Measurements from ENCODE around the gene PSTK. TPM values are rescaled to one million over a fixed set of nuclear protein-coding genes. Genes with fewer than 3 reads are reported as not detected.

The PSTK gene
- total and polyA plus RNA-seq, 2 of the 13 experiments (the other 11 are each of a cell fraction or from before 2014, with no cell fraction given) = 8.2 to 9.3 TPM

- TF ChIP-seq MTF2 (CRISPR knock-in tag; IDR thresholded peaks at IDR 0.05; ENCODE audit: borderline replicate concordance) = peak; percentile 20; the same call in 1 of the 2 replicates
- TF ChIP-seq, protein P1, sequence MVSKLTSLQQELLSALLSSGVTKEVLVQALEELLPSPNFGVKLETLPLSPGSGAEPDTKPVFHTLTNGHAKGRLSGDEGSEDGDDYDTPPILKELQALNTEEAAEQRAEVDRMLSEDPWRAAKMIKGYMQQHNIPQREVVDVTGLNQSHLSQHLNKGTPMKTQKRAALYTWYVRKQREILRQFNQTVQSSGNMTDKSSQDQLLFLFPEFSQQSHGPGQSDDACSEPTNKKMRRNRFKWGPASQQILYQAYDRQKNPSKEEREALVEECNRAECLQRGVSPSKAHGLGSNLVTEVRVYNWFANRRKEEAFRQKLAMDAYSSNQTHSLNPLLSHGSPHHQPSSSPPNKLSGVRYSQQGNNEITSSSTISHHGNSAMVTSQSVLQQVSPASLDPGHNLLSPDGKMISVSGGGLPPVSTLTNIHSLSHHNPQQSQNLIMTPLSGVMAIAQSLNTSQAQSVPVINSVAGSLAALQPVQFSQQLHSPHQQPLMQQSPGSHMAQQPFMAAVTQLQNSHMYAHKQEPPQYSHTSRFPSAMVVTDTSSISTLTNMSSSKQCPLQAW (CRISPR knock-in tag; IDR thresholded peaks at IDR 0.05) = peak; percentile 96
- TF ChIP-seq ZNF510 (CRISPR knock-in tag; IDR thresholded peaks at IDR 0.05; ENCODE audit: low read depth) = peak; percentile 95
- TF ChIP-seq FIP1L1 (IDR thresholded peaks at IDR 0.05; ENCODE audit: borderline replicate concordance, insufficient read depth, low read depth, low read length) = peak; percentile 72; the same call in 1 of the 2 replicates
- TF ChIP-seq, protein P2, sequence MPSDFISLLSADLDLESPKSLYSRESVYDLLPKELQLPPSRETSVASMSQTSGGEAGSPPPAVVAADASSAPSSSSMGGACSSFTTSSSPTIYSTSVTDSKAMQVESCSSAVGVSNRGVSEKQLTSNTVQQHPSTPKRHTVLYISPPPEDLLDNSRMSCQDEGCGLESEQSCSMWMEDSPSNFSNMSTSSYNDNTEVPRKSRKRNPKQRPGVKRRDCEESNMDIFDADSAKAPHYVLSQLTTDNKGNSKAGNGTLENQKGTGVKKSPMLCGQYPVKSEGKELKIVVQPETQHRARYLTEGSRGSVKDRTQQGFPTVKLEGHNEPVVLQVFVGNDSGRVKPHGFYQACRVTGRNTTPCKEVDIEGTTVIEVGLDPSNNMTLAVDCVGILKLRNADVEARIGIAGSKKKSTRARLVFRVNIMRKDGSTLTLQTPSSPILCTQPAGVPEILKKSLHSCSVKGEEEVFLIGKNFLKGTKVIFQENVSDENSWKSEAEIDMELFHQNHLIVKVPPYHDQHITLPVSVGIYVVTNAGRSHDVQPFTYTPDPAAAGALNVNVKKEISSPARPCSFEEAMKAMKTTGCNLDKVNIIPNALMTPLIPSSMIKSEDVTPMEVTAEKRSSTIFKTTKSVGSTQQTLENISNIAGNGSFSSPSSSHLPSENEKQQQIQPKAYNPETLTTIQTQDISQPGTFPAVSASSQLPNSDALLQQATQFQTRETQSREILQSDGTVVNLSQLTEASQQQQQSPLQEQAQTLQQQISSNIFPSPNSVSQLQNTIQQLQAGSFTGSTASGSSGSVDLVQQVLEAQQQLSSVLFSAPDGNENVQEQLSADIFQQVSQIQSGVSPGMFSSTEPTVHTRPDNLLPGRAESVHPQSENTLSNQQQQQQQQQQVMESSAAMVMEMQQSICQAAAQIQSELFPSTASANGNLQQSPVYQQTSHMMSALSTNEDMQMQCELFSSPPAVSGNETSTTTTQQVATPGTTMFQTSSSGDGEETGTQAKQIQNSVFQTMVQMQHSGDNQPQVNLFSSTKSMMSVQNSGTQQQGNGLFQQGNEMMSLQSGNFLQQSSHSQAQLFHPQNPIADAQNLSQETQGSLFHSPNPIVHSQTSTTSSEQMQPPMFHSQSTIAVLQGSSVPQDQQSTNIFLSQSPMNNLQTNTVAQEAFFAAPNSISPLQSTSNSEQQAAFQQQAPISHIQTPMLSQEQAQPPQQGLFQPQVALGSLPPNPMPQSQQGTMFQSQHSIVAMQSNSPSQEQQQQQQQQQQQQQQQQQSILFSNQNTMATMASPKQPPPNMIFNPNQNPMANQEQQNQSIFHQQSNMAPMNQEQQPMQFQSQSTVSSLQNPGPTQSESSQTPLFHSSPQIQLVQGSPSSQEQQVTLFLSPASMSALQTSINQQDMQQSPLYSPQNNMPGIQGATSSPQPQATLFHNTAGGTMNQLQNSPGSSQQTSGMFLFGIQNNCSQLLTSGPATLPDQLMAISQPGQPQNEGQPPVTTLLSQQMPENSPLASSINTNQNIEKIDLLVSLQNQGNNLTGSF (CRISPR knock-in tag; IDR thresholded peaks at IDR 0.05) = peak; percentile 96; the same call in 1 of the 2 replicates
- no peak; the same call in 1 of the 2 replicates for TF ChIP-seq TSC22D2 (CRISPR knock-in tag; IDR thresholded peaks at IDR 0.05; ENCODE audit: borderline replicate concordance)
- no peak for TF ChIP-seq HDAC6 (IDR thresholded peaks at IDR 0.05; ENCODE audit: low read depth, low read length)
- TF ChIP-seq ZBTB37 (CRISPR knock-in tag; IDR thresholded peaks at IDR 0.05) = no peak; the same call in 1 of the 2 replicates
- 0 out of 4 replicates have a peak, but pooled peaks of 1 of the 2 experiments have one; percentile 14 for TF ChIP-seq EP300 (IDR thresholded peaks at IDR 0.05; ENCODE audit: low read depth in 2 of 2, low read length in 2 of 2)
- peak; percentile 63 for TF ChIP-seq EP300 (CRISPR knock-in tag; IDR thresholded peaks at IDR 0.05; ENCODE audit: borderline replicate concordance)
- TF ChIP-seq SALL2 (CRISPR knock-in tag; IDR thresholded peaks at IDR 0.05) = peak; percentile 84
- TF ChIP-seq, protein P3, sequence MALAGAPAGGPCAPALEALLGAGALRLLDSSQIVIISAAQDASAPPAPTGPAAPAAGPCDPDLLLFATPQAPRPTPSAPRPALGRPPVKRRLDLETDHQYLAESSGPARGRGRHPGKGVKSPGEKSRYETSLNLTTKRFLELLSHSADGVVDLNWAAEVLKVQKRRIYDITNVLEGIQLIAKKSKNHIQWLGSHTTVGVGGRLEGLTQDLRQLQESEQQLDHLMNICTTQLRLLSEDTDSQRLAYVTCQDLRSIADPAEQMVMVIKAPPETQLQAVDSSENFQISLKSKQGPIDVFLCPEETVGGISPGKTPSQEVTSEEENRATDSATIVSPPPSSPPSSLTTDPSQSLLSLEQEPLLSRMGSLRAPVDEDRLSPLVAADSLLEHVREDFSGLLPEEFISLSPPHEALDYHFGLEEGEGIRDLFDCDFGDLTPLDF (CRISPR knock-in tag; IDR thresholded peaks at IDR 0.05) = no peak
- peak; percentile 68 for TF ChIP-seq DR1 (CRISPR knock-in tag; IDR thresholded peaks at IDR 0.05)
- peak; percentile 97 for TF ChIP-seq XRCC5 (optimal IDR thresholded peaks at IDR 0.05; ENCODE audit: low read length)
Measured at GRCh38 chr10:122953902-122954730, 26.1 kb upstream of the PSTK start, which contains the start of gene C10orf88 (continued).
